Measurements from ENCODE around the gene AFAP1.

Gene AFAP1

DNA sequence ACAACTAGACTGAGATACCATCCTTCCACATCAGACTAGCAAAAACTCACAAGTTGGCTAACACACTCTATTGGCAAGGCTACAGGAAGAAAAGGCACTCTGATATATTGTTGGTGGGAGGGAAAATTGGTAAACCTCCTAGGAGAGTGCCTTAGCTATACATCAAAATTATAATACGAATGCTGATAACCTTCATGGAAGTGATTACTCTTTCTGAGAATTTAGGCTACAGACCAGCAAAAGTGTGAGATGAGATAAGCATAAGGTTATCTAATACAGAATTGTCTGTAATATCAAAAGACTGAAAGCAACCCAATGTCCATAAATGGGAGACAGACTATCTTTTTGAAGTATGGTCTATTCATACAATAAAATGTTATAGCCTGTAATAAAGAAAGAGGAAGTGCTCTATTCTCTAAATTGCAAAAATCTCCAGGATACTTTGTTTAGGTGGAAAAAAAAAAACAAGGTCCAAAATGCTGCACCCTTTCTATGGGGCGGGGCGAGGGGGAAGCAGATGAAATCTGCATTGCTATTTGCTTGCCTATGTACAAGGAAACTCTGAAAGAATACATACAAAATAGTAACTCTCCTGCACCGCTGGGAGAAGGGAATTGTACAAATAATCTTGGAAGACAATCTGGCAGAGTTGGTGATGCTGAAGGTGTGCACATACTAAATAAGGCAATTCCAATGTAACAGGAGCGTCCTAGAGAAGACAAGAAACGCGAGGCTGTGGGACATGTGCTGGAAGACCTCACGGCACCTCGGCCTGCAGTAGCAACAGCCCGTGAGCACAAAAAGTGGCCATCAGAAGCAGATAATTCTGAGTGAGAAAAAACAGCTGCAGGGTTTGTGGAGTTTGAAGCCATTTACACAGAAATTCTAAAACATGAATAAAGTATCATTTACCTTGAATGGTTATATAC, 109.7 kb downstream of the AFAP1 start:
- Histone ChIP-seq H4K20me1 (ENCODE audit: insufficient read depth, low read length, poor library complexity, severe bottlenecking) (no peaks in the 10 kb centered on the region), H3K9me3 (ENCODE audit: insufficient read depth, low read depth, low read length) (no peaks in the 10 kb centered on the region; the same call in 1 of the 2 replicates), H3K79me2 (ENCODE audit: insufficient read depth, low read length) (no peaks in the 10 kb centered on the region), H3K4me1 (ENCODE audit: insufficient read depth, low read length, poor library complexity, severe bottlenecking) (no peaks in the 10 kb centered on the region), H3K36me3 (ENCODE audit: insufficient read depth, low read length) (no peaks in the 10 kb centered on the region), H3K9ac (ENCODE audit: low read depth, low read length, poor library complexity, severe bottlenecking) (no peak overlapping the region), H2AFZ (ENCODE audit: low read length) (no peak overlapping the region), H3F3A (ENCODE audit: low read depth) (no peaks in the 10 kb centered on the region), H3K4me3 (ENCODE audit: low read length, poor library complexity, severe bottlenecking) (no peak overlapping the region), H3K27me3 (ENCODE audit: insufficient read depth, low read length, poor library complexity, severe bottlenecking) (no peaks in the 10 kb centered on the region), H3K4me2 (ENCODE audit: low read depth, low read length, poor library complexity, severe bottlenecking) (no peak overlapping the region), H3K9me2 (replicated peaks; ENCODE audit: low read depth, low read length) (no peaks in the 10 kb centered on the region)
- TF ChIP-seq CTCF (conservative IDR thresholded peaks at IDR 0.05; ENCODE audit: low read length), result no peak
- TF ChIP-seq EZH2phosphoT487 (IDR thresholded peaks at IDR 0.05; ENCODE audit: borderline replicate concordance), result no peak

- Histone ChIP-seq H3K4me3 (ENCODE audit: low read length, poor library complexity, severe bottlenecking) (no peak overlapping the region), H3K27me3 (ENCODE audit: insufficient read depth, low read length, poor library complexity, severe bottlenecking) (no peaks in the 10 kb centered on the region), H3K36me3 (ENCODE audit: insufficient read depth, low read length) (no peaks in the 10 kb centered on the region), H3K9me2 (replicated peaks; ENCODE audit: low read depth, low read length) (no peaks in the 10 kb centered on the region), H2AFZ (ENCODE audit: low read length) (no peak overlapping the region), H3F3A (ENCODE audit: low read depth) (no peaks in the 10 kb centered on the region), H3K4me1 (ENCODE audit: insufficient read depth, low read length, poor library complexity, severe bottlenecking) (no peaks in the 10 kb centered on the region), H3K9me3 (ENCODE audit: insufficient read depth, low read depth, low read length) (no peaks in the 10 kb centered on the region; the same call in 1 of the 2 replicates), H4K20me1 (ENCODE audit: insufficient read depth, low read length, poor library complexity, severe bottlenecking) (no peaks in the 10 kb centered on the region), H3K79me2 (ENCODE audit: insufficient read depth, low read length) (no peaks in the 10 kb centered on the region), H3K9ac (ENCODE audit: low read depth, low read length, poor library complexity, severe bottlenecking) (no peak overlapping the region), H3K4me2 (ENCODE audit: low read depth, low read length, poor library complexity, severe bottlenecking) (no peak overlapping the region)
- TF ChIP-seq CTCF (conservative IDR thresholded peaks at IDR 0.05; ENCODE audit: low read length) (no peak), EZH2phosphoT487 (IDR thresholded peaks at IDR 0.05; ENCODE audit: borderline replicate concordance) (no peak)
Observed at GRCh38 chr4:7828793-7829301, 110.8 kb downstream of the AFAP1 start.

- Histone ChIP-seq H3K79me2 (ENCODE audit: insufficient read depth, low read length) (no peaks in the 10 kb centered on the region), H2AFZ (ENCODE audit: low read length) (no peak overlapping the region), H3K27me3 (ENCODE audit: insufficient read depth, low read length, poor library complexity, severe bottlenecking) (no peaks in the 10 kb centered on the region), H3K9me2 (replicated peaks; ENCODE audit: low read depth, low read length) (no peaks in the 10 kb centered on the region), H3F3A (ENCODE audit: low read depth) (no peaks in the 10 kb centered on the region), H3K4me1 (ENCODE audit: insufficient read depth, low read length, poor library complexity, severe bottlenecking) (no peaks in the 10 kb centered on the region), H3K9ac (ENCODE audit: low read depth, low read length, poor library complexity, severe bottlenecking) (no peak overlapping the region), H3K36me3 (ENCODE audit: insufficient read depth, low read length) (no peaks in the 10 kb centered on the region), H3K4me3 (ENCODE audit: low read length, poor library complexity, severe bottlenecking) (no peak overlapping the region), H3K4me2 (ENCODE audit: low read depth, low read length, poor library complexity, severe bottlenecking) (no peak overlapping the region), H3K9me3 (ENCODE audit: insufficient read depth, low read depth, low read length) (no peaks in the 10 kb centered on the region; the same call in 1 of the 2 replicates), H4K20me1 (ENCODE audit: insufficient read depth, low read length, poor library complexity, severe bottlenecking) (no peaks in the 10 kb centered on the region)
- TF ChIP-seq EZH2phosphoT487 (IDR thresholded peaks at IDR 0.05; ENCODE audit: borderline replicate concordance) (no peak), CTCF (conservative IDR thresholded peaks at IDR 0.05; ENCODE audit: low read length) (no peak)
Observed at GRCh38 chr4:7828011-7828720, 111.5 kb downstream of the AFAP1 start.

All from Loucy (cell line).